GM21619 (cell line): ENCODE data around the gene HMGN4.

Experiments used
- ATAC-seq: cut with Tn5 transposase; IDR thresholded peaks from one replicate; pipeline ENCODE4 v1.9.1; 2021; ENCODE audit not compliant: unreplicated experiment

Gene HMGN4

DNA sequence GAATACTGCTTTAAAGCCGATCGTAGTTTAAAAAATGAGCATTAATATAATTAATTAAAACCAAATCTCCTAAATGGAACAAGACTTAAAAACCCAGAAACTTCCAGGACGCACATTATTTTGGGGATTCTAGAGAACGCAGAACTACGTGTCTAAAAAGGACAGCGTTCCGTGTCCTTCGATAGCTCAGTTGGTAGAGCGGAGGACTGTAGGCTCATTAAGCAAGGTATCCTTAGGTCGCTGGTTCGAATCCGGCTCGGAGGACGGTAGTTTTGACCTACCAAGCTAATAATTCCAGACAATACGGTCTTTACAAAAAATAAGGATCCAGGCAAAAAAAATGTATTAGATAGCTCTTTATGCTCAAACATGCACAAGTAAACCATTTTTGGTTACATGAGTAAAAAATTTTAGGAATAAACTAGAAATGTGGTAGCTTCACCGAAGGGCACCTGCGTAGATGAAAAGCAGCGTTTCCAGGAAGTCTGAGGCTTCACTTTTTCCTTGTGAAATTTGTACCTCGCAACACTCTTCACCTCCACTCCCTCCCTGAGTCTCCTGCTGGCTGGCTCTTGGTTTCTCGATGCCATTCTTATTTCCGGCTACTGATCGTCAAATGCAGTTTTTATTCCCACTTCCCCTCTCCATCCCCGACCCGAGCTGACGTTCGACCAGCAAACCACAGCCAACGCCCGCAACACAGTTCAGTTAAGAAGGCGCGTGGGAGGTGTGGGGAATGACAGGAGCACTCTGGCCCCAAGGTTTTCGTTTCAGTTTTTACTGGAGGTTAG is 39.0 kb downstream of the HMGN4 start:
- no peak for ATAC-seq

DNA sequence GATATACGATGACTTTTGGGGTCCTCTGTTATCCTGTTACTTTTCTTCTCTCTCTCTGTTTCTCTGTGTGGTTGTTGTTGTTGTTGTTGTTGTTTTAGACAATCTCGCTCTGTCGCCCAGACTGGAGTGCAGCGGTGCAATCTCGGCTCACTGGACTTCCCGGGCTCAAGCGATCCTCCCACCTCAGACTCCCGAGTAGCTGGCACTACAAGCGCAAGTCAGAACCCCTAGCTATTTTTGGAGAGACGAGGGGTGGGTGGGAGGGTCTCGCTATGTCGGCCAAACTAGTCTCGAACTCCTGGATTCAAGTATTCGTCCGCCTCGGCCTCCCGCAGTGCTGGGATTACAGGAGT is 39.5 kb downstream of the HMGN4 start:
- no peak for ATAC-seq

DNA sequence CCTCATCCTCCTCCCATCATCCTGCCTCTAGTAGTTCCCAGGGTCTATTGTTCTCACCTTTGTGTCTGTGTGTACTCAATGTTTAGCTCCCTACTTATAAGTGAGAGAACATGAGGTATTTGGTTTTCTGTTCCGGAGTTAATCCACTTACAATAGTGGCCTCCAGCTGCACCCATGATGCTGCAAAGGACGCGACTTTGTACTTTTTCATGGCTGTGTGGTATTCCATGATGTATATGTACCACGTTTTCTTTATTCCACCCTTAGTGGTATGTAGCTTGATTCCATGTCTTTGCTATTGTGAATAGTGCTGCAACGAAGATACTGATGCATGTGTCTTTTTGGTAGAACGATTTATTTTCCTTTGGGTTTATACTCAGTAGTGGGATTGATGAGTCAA is 40.1 kb downstream of the HMGN4 start:
- ATAC-seq, result no peak

DNA sequence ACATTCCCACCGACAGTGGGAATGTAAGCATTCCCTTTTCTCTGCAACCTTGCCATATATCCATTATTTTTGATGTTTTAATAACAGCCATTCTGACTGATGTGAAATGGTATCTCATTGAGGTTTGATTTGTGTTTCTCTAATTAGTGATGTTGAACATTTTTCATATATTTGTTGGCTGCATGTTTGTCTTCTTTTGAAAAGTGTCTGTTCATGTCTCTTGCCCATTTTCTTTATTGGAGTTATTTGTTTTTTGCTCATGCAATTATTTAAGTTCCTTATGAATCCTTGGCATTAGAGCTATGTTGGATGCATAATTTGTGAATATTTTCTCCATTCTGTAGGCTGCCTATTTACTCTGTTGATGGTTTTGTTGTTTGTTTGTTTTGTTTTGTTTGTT is 40.6 kb downstream of the HMGN4 start:
- ATAC-seq, result no peak

DNA sequence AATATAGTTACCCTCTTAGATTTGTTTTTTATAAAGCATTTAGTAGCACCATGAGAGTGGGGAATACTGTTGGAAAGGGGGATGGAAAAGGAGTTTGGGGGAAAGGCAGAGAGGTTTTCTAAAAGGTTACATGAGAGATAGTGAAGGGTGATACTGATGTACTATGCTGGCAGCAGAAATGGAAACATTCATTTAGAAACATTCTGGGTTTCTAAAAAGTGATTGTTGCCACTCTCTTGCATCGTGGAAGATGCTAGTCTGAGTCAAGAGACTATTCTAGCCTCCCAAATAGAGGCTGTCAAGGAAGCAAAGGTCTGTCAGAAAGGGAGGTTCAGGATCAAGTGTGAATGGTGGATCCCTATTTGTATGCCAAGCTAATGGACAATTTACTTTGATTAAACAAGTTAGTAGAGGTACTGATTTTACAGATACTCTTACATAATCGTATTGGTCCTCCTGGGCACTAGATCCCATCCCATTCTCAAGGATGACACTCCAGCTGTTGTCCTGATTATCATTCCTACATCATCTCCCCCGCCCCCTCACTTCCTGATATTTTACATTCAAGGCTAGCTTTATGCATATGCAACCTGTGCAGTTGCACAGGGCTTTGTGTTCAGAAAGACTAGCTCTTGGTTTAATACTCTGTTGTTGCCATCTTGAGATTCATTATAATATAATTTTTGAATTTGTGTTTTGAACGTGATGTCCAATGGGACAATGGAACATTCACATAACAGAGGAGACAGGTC is 43.2 kb downstream of the HMGN4 start:
- no peak for ATAC-seq

DNA sequence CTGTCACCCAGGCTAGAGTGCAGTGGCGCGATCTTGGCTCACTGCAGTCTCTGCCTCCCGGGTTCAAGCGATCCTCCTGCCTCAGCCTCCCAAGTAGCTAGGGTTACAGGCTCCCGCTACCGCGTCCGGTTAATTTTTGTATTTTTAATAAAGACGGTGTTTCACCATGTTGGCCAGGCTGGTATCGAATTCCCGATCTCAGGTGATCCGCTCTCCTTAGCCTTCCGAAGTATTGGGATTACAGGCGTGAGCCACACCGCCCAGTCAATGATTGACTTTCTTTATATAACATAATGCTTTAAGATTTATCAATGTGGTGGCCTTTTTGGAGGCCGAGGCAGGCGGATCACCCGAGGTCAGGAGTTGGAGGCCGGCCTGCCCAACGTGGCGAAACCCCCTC is 50.8 kb downstream of the HMGN4 start:
- no peak for ATAC-seq

DNA sequence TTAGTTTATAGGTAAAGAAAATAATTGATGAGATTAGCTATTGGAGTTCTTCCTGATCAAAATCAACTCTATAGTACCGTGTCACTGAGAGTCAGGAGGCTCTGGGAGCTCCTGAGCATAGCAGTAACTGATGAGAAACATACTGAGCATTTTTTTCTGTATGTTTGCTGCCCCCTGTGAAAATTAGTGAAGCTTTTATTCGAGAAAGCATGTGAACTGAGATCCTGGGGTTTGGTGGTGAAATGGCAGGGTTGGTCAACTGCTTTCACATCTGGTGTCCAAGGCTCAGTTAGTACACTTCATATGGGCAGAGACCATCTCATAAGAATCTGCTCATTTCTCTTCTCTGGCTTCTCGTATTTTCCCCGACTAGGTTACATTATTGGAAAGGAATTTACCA is 54.5 kb downstream of the HMGN4 start:
- ATAC-seq, result no peak

DNA sequence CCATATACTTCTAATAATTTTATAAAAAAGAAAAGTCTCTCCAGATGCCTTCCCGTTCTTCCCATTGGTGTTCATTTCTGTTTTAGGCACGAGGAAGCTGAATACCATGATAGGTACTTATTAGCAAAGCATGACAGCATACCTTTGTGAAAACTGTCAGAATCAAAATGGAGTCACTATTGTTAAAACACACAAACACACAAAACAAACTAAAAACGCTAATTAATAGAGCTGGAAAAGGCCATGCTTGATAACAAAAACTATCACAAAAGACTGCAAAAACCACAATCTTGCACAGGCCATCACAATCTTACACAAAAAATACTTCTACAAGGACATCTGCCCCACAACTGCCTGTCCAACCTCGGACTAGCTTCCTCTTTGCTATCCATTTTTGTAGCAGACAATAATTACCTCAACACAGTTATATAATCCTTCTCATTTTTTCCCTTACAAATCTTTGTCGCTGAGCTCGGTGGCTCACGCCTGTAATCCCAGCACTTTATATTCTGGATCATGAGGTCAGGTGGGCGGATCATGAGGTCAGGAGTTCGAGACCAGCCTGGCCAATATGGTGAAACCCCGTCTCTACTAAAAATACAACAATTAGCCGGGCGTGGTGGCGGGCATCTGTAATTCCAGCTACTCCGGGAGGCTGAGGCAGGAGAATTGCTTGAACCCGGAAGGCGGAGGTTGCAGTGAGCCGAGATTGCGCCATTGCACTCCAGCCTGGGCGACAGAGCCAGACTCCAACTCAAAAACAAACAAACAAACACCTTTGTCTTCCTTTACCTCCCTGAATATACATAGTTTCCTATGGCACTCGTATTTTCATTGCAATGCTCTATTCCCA is 55.3 kb downstream of the HMGN4 start:
- ATAC-seq, result no peak

DNA sequence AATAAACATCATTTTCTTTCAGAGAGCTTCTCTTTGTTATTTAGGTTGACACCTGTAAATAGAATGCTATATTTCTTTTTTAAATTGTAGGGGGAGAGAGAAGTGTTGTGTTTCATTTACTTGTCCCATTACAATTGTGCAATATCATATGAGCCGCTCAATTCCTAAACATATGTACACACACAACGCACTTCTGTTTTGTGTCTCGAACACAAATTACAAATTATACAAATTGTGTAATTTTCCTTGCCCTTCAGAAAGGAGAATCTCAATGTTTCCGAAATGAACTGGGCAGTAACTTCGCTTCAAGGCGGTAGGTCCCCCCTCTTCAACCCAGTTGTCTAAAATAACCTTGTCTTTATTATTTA is 55.9 kb downstream of the HMGN4 start:
- no peak for ATAC-seq

DNA sequence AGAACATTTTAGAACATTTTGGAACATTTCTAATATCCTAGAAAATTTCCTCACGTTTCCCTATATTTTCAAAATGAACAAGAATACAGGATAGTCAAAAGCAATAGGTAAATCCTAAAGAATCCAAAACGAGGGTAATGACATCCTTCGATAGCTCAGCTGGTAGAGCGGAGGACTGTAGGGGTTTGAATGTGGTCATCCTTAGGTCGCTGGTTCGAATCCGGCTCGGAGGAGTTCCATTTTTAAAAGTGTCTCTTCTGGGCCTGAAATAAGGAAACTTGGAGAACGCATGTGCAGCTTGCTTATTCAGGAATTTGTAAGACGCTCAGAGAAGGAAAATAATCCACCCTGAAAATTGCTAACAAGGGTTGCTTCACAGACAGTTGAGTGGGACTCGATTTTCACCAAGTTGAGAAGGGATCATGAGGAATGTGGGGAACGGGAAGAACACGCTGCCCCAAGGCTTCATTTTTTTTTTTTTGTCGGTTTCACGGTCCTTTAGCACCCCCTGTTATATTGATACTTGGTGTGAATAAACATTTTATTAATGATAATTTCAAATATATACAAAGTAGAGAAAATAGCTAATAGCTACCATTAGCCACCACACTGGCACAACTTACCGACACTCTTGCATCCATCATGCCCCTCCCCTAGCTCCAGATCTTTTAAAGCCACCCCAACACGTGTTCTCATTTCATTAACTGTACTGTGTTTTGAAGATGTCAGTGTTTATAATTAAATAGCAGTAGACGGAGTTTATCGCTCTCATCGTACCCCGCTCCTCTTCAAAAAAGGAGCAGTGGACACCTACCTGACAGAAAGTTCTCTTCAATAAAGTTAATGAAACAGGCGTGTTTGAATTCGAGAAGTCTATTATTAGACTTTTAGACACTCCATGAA is 56.8 kb downstream of the HMGN4 start:
- no peak for ATAC-seq

DNA sequence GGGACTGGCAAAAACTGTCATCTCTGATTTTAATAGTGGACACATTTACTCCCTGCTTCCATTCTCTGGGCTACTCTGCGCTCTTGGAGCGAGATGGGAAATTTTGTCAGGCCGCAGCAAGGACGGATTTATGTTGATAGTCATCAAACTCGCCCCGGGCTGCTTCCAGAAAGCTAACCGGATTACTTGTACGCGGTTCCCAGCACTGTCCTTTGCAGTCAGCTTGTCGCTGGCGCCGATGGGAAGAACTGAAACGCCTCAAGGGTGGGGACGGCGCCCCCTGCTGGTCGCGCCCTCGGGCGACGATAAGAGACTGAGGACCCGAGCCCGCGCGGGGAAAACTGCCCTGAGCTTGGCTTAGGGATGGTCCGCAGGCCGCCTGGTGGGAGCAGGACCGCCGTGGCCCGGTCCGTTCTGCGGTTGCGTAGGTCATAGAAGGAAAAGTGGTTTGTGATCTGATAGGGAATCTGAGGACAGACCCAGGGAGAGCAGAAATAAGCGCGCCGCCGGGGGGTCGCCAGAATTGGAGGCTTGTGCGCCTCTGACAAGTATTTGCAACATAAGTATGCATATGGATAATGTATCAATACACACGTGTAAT is 57.6 kb downstream of the HMGN4 start:
- ATAC-seq, result peak; percentile 63
